ENCODE results near the gene OR10D3.

GRCh38 chr11:124179310-124179709 is 3.8 kb upstream of the OR10D3 start:
- TF ChIP-seq CTCF (IDR thresholded peaks at IDR 0.05): no peak
- TF ChIP-seq EZH2 (IDR thresholded peaks at IDR 0.05; ENCODE audit: borderline replicate concordance, insufficient read depth, low read depth, low read length, poor library complexity, severe bottlenecking): no peak

Measured in B cell (primary cell).